Retina (tissue), 1 donor: Measurements from ENCODE around the gene KCNK13.
A peak's percentile ranks its signal among the peaks of the same experiment; 100 is the strongest.
"Not testable (repeated sequence)": the region's sequence is repeated elsewhere in the genome, so short reads cannot be mapped to it uniquely, and the experiment has no call there.

Experiments used
- DNase-seq: peaks from one replicate; pipeline ENCODE4 v3.0.0-alpha.2; 2016

The KCNK13 gene

DNA sequence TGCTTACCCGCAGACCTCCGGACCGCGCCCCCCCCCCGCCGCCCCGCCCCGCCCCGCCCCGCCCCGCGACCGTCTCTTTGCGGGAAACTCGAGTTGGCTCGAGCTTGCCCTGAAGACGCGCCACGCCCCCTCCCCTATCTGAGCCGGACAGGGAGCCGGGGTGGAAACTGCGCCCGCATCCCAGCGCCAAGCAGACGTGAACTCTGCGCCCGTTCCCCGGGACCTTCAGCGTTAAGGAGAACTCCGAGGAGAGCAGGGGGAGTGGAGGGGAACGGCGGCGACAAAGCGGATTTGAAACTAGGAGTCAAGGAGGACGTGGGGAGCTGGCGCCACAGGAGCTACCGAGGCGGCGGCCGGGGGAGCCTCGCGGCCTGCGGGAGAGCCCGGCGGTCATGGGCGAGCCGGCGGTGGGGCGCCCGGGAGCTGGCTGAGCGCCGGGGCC, at the start of gene KCNK13:
Gene KCNK13, plus strand, starts transcription at position 310 of the 442 bp plus-strand sequence. CDS start 212 bp downstream, outside the sequence.
- peak; percentile 67 for DNase-seq

DNA sequence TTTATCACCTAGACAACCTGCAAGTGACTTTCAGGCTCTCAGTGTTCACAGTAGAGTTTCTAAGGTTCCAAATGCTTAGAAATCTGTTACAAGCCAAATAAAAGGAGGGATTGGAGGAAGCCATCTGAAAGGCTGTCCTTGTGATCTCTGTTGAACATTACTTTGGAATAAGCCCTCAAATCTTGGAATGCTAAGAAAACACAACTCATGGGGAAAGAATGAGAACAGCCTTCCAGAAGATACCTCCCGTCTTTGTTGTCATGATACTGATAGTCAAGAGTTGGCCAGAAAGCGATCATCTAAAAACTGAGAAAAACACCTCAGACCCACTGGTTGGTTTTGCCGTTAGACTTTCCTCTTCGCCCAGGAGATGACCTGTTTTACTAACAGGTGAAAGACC, 44.4 kb upstream of the KCNK13 start:
- DNase-seq = no peak

DNA sequence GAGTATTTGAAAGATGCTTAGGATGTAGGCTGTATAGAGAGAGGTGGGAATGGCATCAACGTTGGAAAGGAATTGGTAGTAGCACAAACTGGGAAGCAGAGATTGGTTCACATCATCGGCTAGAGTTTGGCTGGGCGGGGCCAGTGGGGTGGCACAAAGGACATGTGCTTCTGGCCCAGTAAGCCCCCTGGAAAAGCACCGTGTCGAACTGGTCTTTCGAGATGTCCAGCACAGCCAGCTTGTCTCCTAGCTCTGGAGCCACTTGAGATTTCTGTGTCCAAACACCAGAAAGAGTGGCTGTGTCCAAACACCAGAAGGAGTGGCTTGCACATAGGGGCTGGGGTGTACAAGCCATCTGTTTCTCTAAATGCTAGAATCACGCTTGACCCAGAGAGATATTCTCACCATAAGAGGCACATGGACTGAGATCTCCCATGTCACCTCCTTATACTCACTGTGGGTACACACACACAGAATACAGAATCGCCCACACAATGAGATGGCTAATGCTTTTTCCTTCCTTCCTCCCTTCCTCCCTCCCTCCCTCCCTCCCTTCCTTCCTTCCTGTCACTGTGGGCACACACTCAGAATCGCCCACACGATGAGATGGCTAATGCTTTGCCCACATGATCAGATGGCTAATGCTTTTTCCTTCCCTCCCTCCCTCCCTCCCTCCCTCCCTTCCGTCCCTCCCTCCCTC, 41.8 kb upstream of the KCNK13 start:
- no peak for DNase-seq

DNA sequence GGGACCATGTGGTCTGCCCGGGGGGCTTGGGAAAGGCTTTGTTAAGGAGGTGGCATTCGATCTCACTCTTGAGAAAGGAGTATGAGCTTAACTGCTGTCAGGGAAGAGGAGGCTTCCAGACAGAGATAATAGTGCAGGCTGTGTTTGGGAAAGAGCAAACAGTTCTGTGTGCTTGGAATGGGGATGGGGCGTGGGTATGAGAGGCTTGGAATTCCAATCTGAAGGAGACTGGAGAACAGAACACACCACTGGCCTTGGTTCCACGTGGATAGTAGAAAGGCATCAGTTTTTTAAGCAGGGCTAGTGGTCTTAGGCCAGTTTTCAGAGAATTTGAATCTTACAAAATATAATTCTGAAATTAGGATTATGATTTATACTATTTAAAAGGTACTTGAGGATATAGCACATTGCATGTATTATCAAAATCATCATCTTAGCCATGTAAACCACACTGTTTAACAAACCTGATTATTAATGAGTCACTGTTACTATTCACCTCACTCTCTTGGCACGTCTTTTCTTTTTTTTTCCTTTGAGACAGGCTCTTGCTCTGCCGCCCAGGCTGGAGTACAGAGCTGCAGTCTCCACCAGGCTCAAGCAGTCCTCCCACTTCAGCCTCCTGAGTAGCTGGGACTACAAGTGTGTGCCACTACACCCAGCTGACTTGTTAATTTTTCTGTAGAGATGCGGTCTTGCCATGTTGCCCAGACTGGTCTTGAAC, 38.5 kb upstream of the KCNK13 start:
- DNase-seq = no peak

DNA sequence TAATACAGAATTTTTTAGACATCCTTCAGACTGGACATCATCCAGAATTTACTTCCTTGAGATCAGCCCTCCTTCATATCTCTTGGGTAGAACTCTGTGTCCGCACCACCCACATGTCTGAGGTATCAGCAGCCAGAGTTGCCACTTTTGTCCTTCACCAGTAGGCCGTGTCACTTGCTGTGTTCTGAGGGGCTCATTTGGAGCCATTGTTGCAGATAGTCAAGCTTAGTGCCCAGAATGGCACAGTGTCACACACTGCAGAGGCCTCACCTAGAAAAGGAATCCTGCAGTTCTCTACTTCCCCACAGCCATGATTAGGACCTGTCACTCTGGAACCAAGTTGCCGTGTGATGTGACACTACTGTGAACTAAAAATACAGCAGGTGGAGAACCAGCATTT, 36.9 kb upstream of the KCNK13 start:
- no peak for DNase-seq

DNA sequence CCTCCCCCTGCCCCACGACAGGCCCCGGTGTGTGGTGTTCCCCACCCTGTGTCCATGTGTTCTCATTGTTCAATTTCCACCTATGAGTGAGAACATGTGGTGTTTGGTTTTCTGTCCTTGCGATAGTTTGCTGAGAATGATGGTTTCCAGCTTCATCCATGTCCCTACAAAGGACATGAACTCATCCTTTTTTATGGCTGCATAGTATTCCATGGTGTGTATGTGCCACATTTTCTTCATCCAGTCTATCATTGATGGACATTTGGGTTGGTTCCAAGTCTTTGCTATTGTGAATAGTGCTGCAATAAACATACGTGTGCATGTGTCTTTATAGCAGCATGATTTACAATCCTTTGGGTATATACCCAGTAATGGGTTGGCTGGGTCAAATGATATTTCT, 35.2 kb upstream of the KCNK13 start:
- DNase-seq = not testable (repeated sequence)

DNA sequence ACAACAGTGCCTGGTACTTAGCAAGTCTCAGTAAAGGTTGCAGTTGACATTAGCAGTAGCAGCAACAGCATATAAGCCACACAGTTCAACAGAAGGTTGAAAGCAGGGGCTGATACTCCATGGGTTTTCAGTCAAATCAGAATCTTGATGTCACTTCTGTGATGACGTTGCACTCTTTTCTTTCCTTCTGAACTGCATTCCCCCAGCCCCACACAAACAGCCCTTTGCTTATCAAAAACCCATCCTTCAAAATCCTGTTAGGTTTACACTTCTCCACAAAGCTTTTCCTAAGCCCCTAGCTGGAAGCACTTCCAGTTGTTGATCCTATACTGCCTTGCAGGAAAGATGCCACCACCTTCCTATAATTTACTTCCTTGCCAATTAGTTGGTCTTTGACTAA, 34.0 kb upstream of the KCNK13 start:
- no peak for DNase-seq

DNA sequence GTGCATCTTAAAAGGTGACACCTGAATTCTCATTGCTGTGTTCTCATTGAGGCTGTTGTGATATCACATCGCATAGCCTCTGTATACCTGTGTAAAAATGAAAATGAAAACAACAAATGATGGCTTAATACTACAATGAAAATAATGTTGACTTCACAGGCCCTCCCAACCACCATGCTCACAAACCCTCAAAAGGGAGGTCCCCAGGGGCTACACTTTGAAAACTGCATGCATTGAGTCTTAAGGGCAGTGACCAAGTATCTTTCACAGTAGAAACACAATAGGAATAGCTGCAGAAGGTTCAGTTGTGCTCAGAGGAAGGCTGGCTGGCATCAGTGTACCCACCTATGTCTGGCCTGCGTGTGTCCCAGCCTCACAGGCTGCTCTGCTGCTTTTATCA, 27.6 kb upstream of the KCNK13 start:
- DNase-seq = no peak

DNA sequence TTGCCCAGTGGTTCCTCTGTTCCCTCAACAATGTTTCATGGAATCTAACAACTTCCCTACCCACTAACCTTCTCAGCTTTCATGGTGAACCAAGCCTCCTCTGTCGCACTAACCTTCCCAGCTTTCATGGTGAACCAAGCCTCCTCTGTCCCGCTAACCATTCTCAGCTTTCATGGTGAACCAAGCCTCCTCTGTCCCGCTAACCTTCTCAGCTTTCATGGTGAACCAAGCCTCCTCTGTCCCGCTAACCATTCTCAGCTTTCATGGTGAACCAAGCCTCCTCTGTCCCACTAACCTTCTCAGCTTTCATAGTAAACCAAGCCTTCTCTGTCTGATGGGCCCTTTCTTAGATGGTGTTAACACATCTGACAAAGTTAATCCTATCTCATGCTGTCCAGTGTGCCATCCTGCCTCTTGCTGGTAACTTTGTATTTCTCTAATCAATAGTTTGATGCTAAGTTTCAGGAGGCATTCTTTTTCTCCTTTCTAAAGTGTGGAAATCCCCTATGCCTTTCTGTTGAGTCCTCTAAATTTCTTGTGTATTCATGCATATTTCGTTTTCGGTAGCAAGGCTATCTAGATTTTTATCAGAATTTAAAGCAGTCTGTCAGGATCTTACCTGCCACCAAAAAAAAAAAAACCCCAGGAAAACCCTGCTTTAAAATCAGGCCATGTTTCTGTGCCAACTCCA, 26.8 kb upstream of the KCNK13 start:
- no peak for DNase-seq

DNA sequence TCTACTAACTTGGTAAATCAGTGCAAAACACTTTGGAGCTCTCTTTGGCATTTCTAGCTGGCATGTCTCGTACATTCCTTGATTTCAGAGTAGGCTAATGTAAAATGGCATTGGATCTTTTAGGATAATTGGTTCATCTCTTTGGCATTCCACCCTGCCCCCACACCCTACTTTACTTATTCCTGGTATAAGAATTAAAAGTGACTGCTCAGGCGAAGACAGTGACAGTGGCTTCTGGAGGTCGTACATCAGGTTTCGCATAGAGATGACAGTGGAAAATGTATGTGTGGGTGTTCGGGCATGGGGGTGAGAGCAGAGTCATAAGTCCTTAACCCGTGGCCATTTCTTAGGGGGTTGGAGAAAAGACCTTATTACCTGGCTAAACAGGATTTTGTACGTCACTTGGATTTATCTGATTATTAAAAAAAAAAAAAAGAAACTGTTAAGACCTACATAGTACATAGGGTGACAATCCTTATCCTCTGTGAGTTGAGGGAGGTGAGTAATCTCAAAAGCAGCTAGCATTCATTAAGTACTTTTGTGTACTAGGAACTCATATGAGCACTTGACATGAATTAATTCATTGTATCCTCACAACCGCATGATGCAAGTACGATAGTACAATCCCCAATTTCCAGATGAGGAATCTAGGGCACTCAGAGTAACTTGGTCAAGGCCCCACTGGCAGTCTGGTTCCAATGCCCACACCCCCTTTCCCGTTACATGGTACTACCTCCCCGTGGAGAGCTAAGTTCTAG, 22.4 kb upstream of the KCNK13 start:
- no peak for DNase-seq

DNA sequence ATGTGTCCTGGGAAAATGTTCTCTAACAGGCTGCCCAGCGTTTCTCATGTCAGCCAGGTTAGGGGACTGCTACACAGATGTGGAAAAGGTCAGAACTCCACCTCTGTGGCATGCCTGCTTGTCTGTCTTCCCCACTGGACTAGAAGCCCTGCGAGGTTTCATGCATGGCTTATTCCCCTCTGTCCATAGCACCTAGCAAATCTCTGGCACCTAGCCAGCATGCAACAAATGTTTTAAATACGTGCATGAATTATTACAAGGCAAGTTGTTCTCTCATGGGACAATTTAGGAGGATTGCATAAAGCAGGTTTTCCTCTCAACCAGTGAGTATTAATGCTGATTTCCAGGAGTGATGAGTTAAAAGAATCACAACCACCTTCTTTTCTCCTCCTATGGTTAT, 21.4 kb upstream of the KCNK13 start:
- DNase-seq = no peak

DNA sequence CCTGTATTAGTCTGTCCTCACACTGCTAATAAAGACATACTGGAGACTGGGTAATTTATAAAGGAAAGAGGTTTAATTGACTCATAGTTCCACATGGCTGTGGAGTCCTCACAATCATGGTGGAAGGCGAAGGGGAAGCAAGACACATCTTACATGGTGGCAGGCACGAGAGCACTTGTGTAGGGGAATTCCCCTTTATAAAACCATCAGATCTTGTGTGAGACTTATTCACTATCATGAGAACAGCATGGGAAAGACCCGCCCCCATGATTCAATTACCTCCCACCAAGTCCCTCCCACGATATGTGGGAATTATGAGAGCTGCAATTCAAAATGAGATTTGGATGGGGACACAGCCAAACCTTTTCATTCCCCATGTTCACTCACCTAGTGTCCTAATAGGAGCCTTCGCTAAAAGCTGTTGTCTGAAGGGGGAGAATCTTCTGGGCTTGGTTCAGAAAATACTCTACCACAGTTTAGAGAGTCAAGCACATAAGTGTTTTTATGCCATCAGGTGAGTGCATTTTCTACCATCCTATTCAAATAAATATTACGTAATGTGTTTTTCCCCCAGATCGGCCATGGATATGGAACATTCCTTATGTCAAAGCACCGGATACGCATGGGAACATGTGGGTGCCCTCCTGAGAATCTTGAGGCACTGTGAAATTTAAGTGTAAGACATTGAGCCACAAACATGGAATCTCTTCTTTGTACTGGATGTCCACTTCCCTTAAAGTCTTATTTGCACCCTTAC, 19.1 kb upstream of the KCNK13 start:
- no peak for DNase-seq

DNA sequence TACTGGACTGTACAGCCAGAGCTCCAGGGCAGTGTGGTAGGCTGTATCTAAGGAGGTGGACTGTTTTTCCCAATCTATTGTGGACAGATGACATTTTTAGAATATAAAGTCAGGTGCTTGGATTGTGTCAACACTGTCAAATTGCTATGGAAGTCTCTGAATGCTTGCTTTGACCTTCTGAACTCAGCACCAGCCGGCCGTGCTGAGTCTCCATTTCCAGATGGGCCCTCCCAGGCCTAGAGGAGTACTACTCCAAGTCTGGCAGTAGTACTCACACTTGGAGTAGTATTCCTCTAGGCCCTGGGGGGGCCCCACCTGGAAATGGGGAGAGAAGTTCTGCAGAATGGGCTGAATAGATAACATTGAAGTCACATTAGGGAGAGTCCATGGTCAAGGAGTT, 16.2 kb upstream of the KCNK13 start:
- DNase-seq = no peak

DNA sequence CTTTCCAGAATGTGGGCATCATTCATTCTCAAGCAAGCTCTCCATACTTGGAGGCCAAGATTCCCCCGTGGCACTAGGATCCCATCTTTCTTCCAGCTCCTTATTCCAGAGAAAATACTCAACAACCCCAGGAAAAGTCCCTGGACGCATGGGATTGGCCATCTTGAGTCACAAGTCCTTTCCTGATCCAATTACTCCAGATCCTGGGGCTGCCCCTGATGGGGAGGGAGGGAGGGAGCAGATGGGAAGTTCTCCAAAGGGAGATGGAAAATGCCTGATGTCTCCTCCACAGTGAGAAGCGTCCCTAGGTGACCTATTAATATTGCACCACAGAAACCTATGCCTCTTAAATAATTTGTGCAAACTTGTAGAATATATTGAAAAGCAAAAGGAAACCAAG, 12.4 kb upstream of the KCNK13 start:
- no peak for DNase-seq

DNA sequence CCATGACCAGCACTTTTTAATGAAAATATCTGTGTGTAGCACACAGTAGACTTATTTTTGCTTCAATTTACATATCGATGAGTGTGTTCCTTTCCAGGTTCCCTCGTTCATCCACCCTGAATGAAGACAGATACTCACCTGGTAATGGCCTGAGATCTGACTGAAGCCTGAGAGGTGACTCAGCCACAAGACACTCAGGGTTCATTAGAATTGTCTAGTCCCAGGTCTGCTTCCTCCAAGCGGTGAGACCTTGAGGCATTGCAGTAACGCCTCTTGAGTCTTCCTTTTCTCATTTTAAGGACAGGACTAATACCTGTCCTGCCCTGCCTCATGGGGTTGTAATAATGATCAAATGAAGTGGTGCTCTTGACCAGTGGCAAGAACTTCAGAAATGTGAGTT, 11.5 kb upstream of the KCNK13 start:
- no peak for DNase-seq

DNA sequence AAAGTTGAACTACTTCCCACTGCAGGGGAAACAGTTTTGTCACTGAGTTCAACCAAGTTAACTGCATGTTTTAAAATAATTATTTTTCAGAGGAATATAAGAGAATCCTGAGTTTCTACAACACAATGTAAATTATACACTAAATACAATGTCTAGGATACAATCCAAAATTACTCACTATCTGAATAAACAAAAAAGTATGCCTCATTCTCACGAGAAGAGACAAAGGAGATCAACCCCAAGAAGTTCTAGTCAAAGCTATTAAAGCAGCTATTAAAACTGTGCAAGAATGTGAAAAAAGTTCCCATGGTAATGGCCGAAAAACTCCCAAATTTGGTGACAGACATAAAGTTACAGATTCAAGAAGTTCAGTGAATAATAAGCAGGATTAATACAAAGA, 8.8 kb upstream of the KCNK13 start:
- DNase-seq = no peak

DNA sequence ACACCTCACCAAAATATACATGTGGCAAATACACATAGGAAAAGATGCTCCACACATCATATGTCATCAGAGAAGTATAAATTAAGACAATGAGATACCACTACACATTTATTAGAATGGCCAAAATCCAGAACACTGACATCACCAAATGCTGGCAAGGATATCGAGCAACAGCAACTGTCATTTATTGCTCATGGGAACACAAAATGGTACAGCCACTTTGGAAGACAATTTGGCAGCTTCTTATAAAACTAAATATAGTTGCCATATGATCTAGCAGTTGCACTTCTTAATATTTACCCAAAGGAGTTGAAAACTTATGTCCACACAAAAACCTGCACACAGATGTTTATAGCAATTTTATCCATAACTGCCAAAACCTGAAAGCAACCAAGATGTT, 7.0 kb upstream of the KCNK13 start:
- DNase-seq = no peak

DNA sequence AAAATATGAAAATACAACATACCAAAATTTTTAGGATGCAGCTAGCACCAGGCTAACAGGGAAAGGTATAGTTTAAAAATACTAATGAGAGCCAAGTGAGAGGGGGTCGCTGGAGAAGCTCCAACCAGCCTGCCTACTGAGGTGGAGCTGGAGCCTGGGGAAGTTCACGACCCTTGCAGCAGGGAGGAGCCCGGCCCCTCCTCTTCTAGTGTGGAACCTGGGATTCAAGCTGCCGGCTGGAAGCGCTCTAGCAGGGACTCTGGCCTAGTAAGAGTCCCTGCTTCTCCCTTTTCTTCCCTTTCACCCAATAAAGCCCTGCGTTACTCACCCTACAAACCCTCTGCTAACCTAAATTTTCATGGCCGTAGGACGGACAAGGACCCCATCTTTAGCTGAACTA, 5.0 kb upstream of the KCNK13 start:
- no peak for DNase-seq

DNA sequence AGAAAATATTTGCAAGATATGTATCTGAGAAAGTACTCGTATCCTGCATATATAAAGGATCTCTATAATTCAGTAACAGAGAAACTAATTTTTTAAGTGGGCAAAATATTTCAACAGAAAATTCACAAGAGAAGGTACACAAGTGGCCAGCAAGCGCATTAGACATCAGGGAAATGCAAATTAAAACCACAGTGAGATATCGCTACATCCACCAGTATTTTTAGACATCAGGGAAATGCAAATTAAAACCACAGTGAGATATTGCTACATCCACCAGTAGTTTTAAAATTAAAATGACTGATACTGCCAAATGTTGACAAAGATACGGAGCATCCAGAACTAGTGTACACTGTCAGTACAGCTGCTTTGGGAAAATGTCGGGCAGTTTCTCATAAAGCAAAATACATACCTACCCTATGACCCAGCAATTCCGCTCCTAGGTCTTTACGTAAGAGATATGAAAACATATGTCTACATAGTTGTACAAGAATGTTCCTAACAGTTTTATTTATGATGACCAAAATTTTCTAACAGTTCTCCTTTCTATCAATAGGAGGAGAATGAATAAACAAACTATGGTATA, 2.8 kb upstream of the KCNK13 start:
- DNase-seq = no peak

DNA sequence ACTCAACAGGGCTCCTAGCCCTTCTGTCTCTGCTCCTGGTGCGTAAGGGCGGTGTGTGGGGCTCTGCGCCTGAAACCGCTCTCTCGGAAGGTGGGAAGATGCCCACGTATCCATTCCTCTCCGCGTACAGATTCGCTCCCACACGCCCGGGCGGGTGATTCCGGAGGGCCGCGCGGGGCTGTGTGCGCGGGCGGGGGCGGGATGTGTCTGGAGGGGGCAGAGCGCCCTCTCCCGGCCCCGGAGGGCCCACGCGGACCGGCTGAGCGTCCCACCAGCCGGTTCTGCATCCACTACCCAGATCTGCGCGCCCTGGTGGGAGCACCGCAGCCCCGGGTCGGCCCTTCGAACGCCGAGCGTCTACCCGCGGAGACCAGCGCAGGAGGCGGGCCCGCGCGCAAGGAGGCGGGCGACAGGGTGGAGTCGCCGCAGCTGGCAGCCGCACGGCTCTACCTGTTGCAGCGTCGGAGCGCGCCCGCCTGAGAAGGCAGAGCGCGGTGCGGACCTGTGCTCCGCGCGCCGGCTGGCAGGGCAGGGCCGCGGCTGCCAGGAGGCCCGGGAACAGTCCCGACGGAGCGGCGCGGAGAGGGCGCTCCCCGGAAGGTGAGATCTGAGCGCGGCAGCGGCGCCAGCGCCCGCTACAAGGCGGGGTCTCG, 1.4 kb upstream of the KCNK13 start:
- DNase-seq = peak; percentile 83

DNA sequence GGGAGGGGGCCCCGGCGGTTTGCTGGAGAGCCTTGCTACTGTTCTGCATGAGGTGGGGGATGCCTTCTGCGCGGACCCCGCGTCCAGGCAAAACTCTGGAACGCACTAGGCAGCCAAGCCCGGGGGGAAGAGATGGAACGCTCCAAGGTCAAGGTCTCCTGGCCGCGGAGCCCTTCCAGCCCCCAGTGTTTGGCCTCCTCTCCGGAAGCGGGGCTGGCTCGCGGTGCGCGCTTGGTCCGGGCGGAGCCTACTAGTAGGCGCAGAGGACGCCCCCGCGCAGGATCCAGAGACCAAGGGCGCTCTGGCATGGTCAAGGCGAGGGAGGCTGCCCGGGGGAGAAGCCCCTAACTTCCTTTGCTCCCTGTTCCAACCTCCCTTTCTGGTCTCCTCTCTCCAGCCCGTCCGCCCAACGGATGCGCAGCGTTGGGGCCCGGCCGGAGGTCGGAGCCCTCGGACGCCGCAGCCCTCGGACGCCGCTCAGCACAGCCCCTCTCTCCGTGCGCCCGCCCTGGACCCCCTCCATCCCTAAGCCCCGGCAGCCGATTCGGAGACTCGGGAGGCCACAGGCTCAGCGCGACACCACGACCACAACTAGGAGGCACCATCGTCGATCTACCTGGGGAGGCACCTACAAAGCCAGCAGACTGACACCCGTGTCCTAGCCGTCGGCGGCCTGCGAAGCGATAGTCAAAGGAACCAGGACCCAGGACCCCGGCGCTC, 669 bp upstream of the KCNK13 start:
- DNase-seq = no peak
